A549 (cell line): ENCODE measurements around the gene TMEM139. TPM values are rescaled to one million over a fixed set of nuclear protein-coding genes. Genes with fewer than 3 reads are reported as not detected.

Experiments
- ATAC-seq, 2 experiments: fragments of 200-7000 bp in 1 of 2; fragments of >200 bp in 1 of 2; cut with Nextera tagmentation in 1 of 2; cut with Tn5 transposase in 1 of 2; 3 replicates each; pipeline versions ENCODE4 v1.8.0 to v1.9.1; 2018 to 2020; ENCODE audit warnings: mild to moderate bottlenecking in 1 of 2, moderate library complexity in 1 of 2
- CTCF ChIA-PET: fragments of 300-600 bp; sonication (Branson Sonifier 250); formaldehyde crosslinking; extraction: SDS; loops from one replicate; lab custom pipeline; 2021; ENCODE audit warnings: antibody characterized with exemption, inconsistent platforms; lab: Yijun Ruan, JAX
- POLR2A ChIA-PET: fragments of 350-600 bp; formaldehyde crosslinking; extraction: SDS; loops from one replicate; lab custom pipeline; 2021; ENCODE audit warnings: antibody characterized with exemption, inconsistent platforms; lab: Yijun Ruan, JAX
- DNase-seq, 2 experiments: peaks; one replicate each; pipeline versions ENCODE4 v3.0.0 to v3.0.0-alpha.2; 2011 to 2016; ENCODE audit warnings: low read depth in 1 of 2, low spot score in 1 of 2
- FAIRE-seq: peaks from 2 replicates; lab custom pipeline; 2011; peaks lifted over from hg19 to GRCh38; lab: Jason Lieb, UNC
- H3K27ac ChIP-seq, 2 experiments: fragments of >200 bp; sonication (Bioruptor Twin); formaldehyde crosslinking; 3 replicates each; pipeline ENCODE4 v1.5.1; 2016 to 2017
- H3K4me1 ChIP-seq: fragments of >200 bp; sonication (Bioruptor Twin); formaldehyde crosslinking; 3 replicates; pipeline ENCODE4 v1.6.1; 2016
- H3K4me2 ChIP-seq: fragments of >200 bp; sonication (Bioruptor Twin); formaldehyde crosslinking; 3 replicates; pipeline ENCODE4 v1.6.1; 2016
- H3K4me3 ChIP-seq: fragments of >200 bp; sonication (Bioruptor Twin); formaldehyde crosslinking; 3 replicates; pipeline ENCODE4 v1.5.1; 2016
- H3K9me3 ChIP-seq: fragments of >200 bp; sonication (Bioruptor Twin); formaldehyde crosslinking; 3 replicates; pipeline ENCODE4 v1.6.1; 2016
- BHLHE40 ChIP-seq: IDR thresholded peaks from 2 replicates; pipeline ENCODE4 v1.6.1; 2012; ENCODE audit warnings: low read depth, low read length, inconsistent platforms
- CBX8 ChIP-seq: fragments of 200-600 bp; sonication (generic); IDR thresholded peaks from 2 replicates; pipeline ENCODE4 v1.6.1; 2016
- CHD2 ChIP-seq: fragments of 150-350 bp; IDR thresholded peaks from 2 replicates; pipeline ENCODE4 v1.6.1; 2014; ENCODE audit warnings: low read length; ENCODE audit not compliant: partially characterized antibody
- CHD4 ChIP-seq: fragments of 200-600 bp; sonication (generic); IDR thresholded peaks from 2 replicates; pipeline ENCODE4 v1.6.1; 2016; ENCODE audit warnings: antibody characterized with exemption, mild to moderate bottlenecking, borderline replicate concordance
- CTCF ChIP-seq: fragments of >200 bp; sonication (Bioruptor Twin); formaldehyde crosslinking; IDR thresholded peaks from 3 replicates; pipeline ENCODE4 v1.5.1; 2016
- EHMT2 ChIP-seq: fragments of 200-600 bp; sonication (generic); IDR thresholded peaks from 2 replicates; pipeline ENCODE4 v1.6.1; 2016; ENCODE audit warnings: antibody characterized with exemption, low read depth, mild to moderate bottlenecking, moderate library complexity
- EP300 ChIP-seq, 2 experiments: fragments of >200 bp; sonication (Bioruptor Twin); formaldehyde crosslinking; IDR thresholded peaks; 2 replicates in 1 of 2; 3 replicates in 1 of 2; pipeline ENCODE4 v1.6.1; 2016 to 2017
- ESRRA ChIP-seq: fragments of 150-350 bp; IDR thresholded peaks from 2 replicates; pipeline ENCODE4 v1.6.1; 2014; ENCODE audit warnings: mild to moderate bottlenecking, low read length, borderline replicate concordance
- HDAC2 ChIP-seq: fragments of 200-600 bp; sonication (generic); IDR thresholded peaks from 2 replicates; pipeline ENCODE4 v1.6.1; 2016
- HES2 ChIP-seq: fragments of >200 bp; sonication (Bioruptor Twin); formaldehyde crosslinking; IDR thresholded peaks from 2 replicates; pipeline ENCODE4 v1.6.1; 2016
- HEYL ChIP-seq: fragments of 250-450 bp; sonication (Bioruptor Pico); IDR thresholded peaks from 2 replicates; pipeline ENCODE4 v1.8.0; 2021; ENCODE audit warnings: mild to moderate bottlenecking, moderate library complexity
- HOXA7 ChIP-seq: fragments of 250-450 bp; sonication (Bioruptor Pico); IDR thresholded peaks from 2 replicates; pipeline ENCODE4 v1.5.0; 2020; ENCODE audit warnings: mild to moderate bottlenecking, moderate library complexity
- HOXB13 ChIP-seq: fragments of 250-450 bp; sonication (Bioruptor Pico); IDR thresholded peaks from 2 replicates; pipeline ENCODE4 v1.5.0; 2020; ENCODE audit warnings: low read depth, mild to moderate bottlenecking, moderate library complexity
- JUN ChIP-seq, 2 experiments: fragments of >200 bp; sonication (Bioruptor Twin); formaldehyde crosslinking; IDR thresholded peaks; 2 replicates in 1 of 2; 3 replicates in 1 of 2; pipeline ENCODE4 v1.6.1; 2016 to 2017
- JUNB ChIP-seq: fragments of >200 bp; sonication (Bioruptor Twin); formaldehyde crosslinking; IDR thresholded peaks from 2 replicates; pipeline ENCODE4 v1.6.1; 2016
- MAFK ChIP-seq: fragments of 450-650 bp; IDR thresholded peaks from 2 replicates; pipeline ENCODE4 v1.6.1; 2014; ENCODE audit not compliant: partially characterized antibody
- NFE2L2 ChIP-seq: fragments of 150-350 bp; conservative IDR thresholded peaks from 2 replicates; pipeline ENCODE4 v1.6.1; 2014; ENCODE audit warnings: low read length
- NPAS2 ChIP-seq: fragments of 250-450 bp; sonication (Bioruptor Pico); IDR thresholded peaks from 2 replicates; pipeline ENCODE4 v1.8.0; 2022; ENCODE audit warnings: mild to moderate bottlenecking, moderate library complexity, borderline replicate concordance
- PBX3 ChIP-seq: IDR thresholded peaks from 2 replicates; pipeline ENCODE4 v1.6.1; 2012
- PHF8 ChIP-seq: fragments of 200-600 bp; sonication (generic); IDR thresholded peaks from 2 replicates; pipeline ENCODE4 v1.6.1; 2016; ENCODE audit warnings: low read depth, mild to moderate bottlenecking, antibody characterized with exemption, moderate library complexity, borderline replicate concordance
- POLR2A ChIP-seq: IDR thresholded peaks from 2 replicates; pipeline ENCODE4 v1.6.1; 2012; ENCODE audit warnings: mild to moderate bottlenecking, low read length
- RARB ChIP-seq: fragments of 250-450 bp; sonication (Bioruptor Pico); IDR thresholded peaks from 2 replicates; pipeline ENCODE4 v1.8.0; 2021; ENCODE audit warnings: mild to moderate bottlenecking, moderate library complexity
- RCOR1 ChIP-seq: fragments of 150-350 bp; IDR thresholded peaks from 2 replicates; pipeline ENCODE4 v1.6.1; 2014; ENCODE audit warnings: antibody characterized with exemption, low read length, low read depth
- REST ChIP-seq: fragments of 200-600 bp; sonication (generic); IDR thresholded peaks from 2 replicates; pipeline ENCODE4 v1.6.1; 2016; ENCODE audit warnings: antibody characterized with exemption, mild to moderate bottlenecking, moderate library complexity
- RFX5 ChIP-seq: fragments of 450-650 bp; IDR thresholded peaks from 2 replicates; pipeline ENCODE4 v1.7.1; 2014; ENCODE audit warnings: antibody characterized with exemption, mild to moderate bottlenecking, moderate library complexity
- RNF2 ChIP-seq: fragments of 200-600 bp; sonication (generic); IDR thresholded peaks from 2 replicates; pipeline ENCODE4 v1.6.1; 2016; ENCODE audit warnings: low read depth, mild to moderate bottlenecking, antibody characterized with exemption, moderate library complexity, borderline replicate concordance
- SMC3 ChIP-seq: fragments of >200 bp; sonication (Bioruptor Twin); formaldehyde crosslinking; IDR thresholded peaks from 3 replicates; pipeline ENCODE4 v1.6.1; 2018; ENCODE audit warnings: inconsistent platforms
- TFCP2L1 ChIP-seq: fragments of 250-450 bp; sonication (Bioruptor Pico); IDR thresholded peaks from 2 replicates; pipeline ENCODE4 v1.5.0; 2021; ENCODE audit warnings: mild to moderate bottlenecking
- ZNF302 ChIP-seq: fragments of 250-450 bp; sonication (Bioruptor Pico); IDR thresholded peaks from 2 replicates; pipeline ENCODE4 v1.9.0; 2021; ENCODE audit warnings: inconsistent platforms, mild to moderate bottlenecking, moderate library complexity
- ZSCAN20 ChIP-seq: fragments of 250-450 bp; sonication (Bioruptor Pico); IDR thresholded peaks from 2 replicates; pipeline ENCODE4 v1.8.0; 2022; ENCODE audit warnings: mild to moderate bottlenecking, moderate library complexity
- WGBS: methylation state at CpG from one replicate; pipeline ENCODE4 v1.1.6; 2017; ENCODE audit errors: missing lambda C conversion rate; 5-methylcytosine and 5-hydroxymethylcytosine counted together
- polyA plus RNA-seq, 4 experiments: library from polyadenylated mRNA; depleted of rRNA in 3 of 4; stranded (reverse); fragments of >200 nt; fragmentation: RNase III in 1 of 4; extraction: RNeasy Plus Mini Kit Qiagen cat#74134 plus additional on column Dnase treatment in 1 of 4; gene quantifications; 2 replicates in 3 of 4; 3 replicates in 1 of 4; pipeline ENCODE4 v1.2.3, GENCODE V29; 2011 to 2017

The TMEM139 gene
- polyA plus RNA-seq, 2 of the 4 experiments (the other 2 are of a cell fraction), result 0.37 to 0.65 TPM

GRCh38 chr7:143323653-143324052 is 38.9 kb downstream of the TMEM139 start:
- no peak for ATAC-seq
- FAIRE-seq, result no peak

GRCh38 chr7:143325240-143325639 is 40.5 kb downstream of the TMEM139 start:
- no peak for FAIRE-seq
- POLR2A ChIA-PET, result no interaction called here

More at GRCh38 chr7:143323653-143324052, 38.9 kb downstream of the TMEM139 start:
- Histone ChIP-seq H3K4me2 (no peak overlapping the region), H3K27ac (no peak overlapping the region), H3K4me3 (no peak overlapping the region), H3K4me1 (peaks cover 7% of the 10 kb centered on the region; the same call in 2 of the 3 replicates), H3K9me3 (no peaks in the 10 kb centered on the region)
- WGBS, result 66% methylated on average over 8 of the region's 12 CpGs
- POLR2A ChIA-PET, result no interaction called here
- TF ChIP-seq POLR2A, result no peak
- TF ChIP-seq CHD4, result no peak
- TF ChIP-seq HEYL, result no peak
- TF ChIP-seq TFCP2L1 (CRISPR knock-in tag), result no peak
- no peak for TF ChIP-seq RCOR1
- TF ChIP-seq ESRRA, result no peak
- TF ChIP-seq RARB (CRISPR knock-in tag), result no peak
- TF ChIP-seq RFX5, result no peak
- no peak for TF ChIP-seq EP300 (IDR thresholded peaks at IDR 0.05)
- no peak for TF ChIP-seq ZSCAN20 (CRISPR knock-in tag)
- TF ChIP-seq CBX8, result no peak
- TF ChIP-seq PBX3, result no peak
- TF ChIP-seq HOXB13 (CRISPR knock-in tag), result no peak
- no peak for TF ChIP-seq CTCF
- TF ChIP-seq PHF8, result no peak
- no peak for TF ChIP-seq NPAS2 (CRISPR knock-in tag)
- TF ChIP-seq BHLHE40, result no peak
- TF ChIP-seq RNF2, result no peak
- TF ChIP-seq HOXA7 (CRISPR knock-in tag), result no peak
- no peak for DNase-seq
- CTCF ChIA-PET, result interaction anchor here (1.8 kb wide), 1 partner anchor 83 kb away, joined by 5 read pairs; no protein-coding TSS in a partner anchor

GRCh38 chr7:143327903-143328302 is 43.1 kb downstream of the TMEM139 start:
- CTCF ChIA-PET, result interaction anchor here (0.9 to 1.9 kb wide), 4 partner anchors 11 to 52 kb away, joined by 3 to 5 read pairs (median 4); no protein-coding TSS in a partner anchor
- Histone ChIP-seq H3K4me1 (peaks cover 24% of the 10 kb centered on the region), H3K9me3 (no peaks in the 10 kb centered on the region), H3K4me2 (no peak overlapping the region), H3K27ac (no peak overlapping the region), H3K4me3 (no peak overlapping the region)
- WGBS, result 86% methylated on average over 5 of the region's 5 CpGs
- ATAC-seq, result no peak
- FAIRE-seq, result no peak
- no peak for DNase-seq
- no peak for TF ChIP-seq ZNF302 (CRISPR knock-in tag)
- no peak for TF ChIP-seq REST
- TF ChIP-seq BHLHE40, result no peak
- TF ChIP-seq RARB (CRISPR knock-in tag), result no peak
- TF ChIP-seq RNF2, result no peak
- no peak for TF ChIP-seq HDAC2
- TF ChIP-seq EP300 (IDR thresholded peaks at IDR 0.05), result no peak
- no peak for TF ChIP-seq JUNB
- TF ChIP-seq EHMT2, result no peak
- no peak for TF ChIP-seq HOXB13 (CRISPR knock-in tag)
- no peak for TF ChIP-seq HES2
- TF ChIP-seq MAFK, result no peak
- no peak for TF ChIP-seq NFE2L2
- TF ChIP-seq CBX8, result no peak
- TF ChIP-seq SMC3, result no peak
- no peak for TF ChIP-seq CHD2
- TF ChIP-seq JUN (IDR thresholded peaks at IDR 0.05), result no peak
- POLR2A ChIA-PET, result no interaction called here

More at GRCh38 chr7:143325240-143325639, 40.5 kb downstream of the TMEM139 start:
- DNase-seq, result no peak
- no peak for TF ChIP-seq RFX5
- Histone ChIP-seq H3K27ac (no peak overlapping the region), H3K4me3 (no peak overlapping the region), H3K4me2 (0 out of 3 replicates have a peak overlapping the region, but pooled peaks have one; percentile 23), H3K4me1 (peaks cover 7% of the 10 kb centered on the region; the same call in 2 of the 3 replicates), H3K9me3 (no peaks in the 10 kb centered on the region)
- no peak for ATAC-seq
- CTCF ChIA-PET, result interaction anchor here (1.1 kb wide), 1 partner anchor 21 kb away, joined by 3 read pairs; no protein-coding TSS in a partner anchor
- WGBS, result 10% methylated on average over 2 of the region's 2 CpGs
